Uterus (tissue), 4 donors: ENCODE data around the gene FGFR2. TPM values are rescaled to one million over a fixed set of nuclear protein-coding genes. Genes with fewer than 3 reads are reported as not detected.

Experiments used
- DNase-seq, 2 donors: peaks; one replicate each; pipeline ENCODE4 v3.0.0-alpha.2; 2019 to 2020
- H3K27ac ChIP-seq, 2 donors: fragments of 200-600 bp; sonication (generic); 1 replicate in 1 of 2; 2 replicates in 1 of 2; pipeline ENCODE4 v1.5.1; 2016 to 2018
- H3K27me3 ChIP-seq, 2 donors: fragments of 200-600 bp; sonication (generic); one replicate each; pipeline ENCODE4 v1.5.1; 2018 to 2019; ENCODE audit warnings: control low read depth in 1 of 2
- H3K36me3 ChIP-seq, 2 donors: fragments of 200-600 bp; sonication (generic); one replicate each; pipeline ENCODE4 v1.5.1; 2019; ENCODE audit warnings: control low read depth in 1 of 2
- H3K4me1 ChIP-seq, 2 donors: fragments of 200-600 bp; sonication (generic); one replicate each; pipeline ENCODE4 v1.5.1; 2018 to 2019; ENCODE audit warnings: control low read depth in 1 of 2
- H3K4me3 ChIP-seq, 2 donors: fragments of 200-600 bp; sonication (generic); 1 replicate in 1 of 2; 2 replicates in 1 of 2; pipeline ENCODE4 v1.5.1; 2018 to 2019; ENCODE audit warnings: mild to moderate bottlenecking in 1 of 2
- H3K9me3 ChIP-seq, 2 donors: fragments of 200-600 bp; sonication (generic); one replicate each; pipeline ENCODE4 v1.5.1; 2019; ENCODE audit warnings: control low read depth in 1 of 2
- POLR2A ChIP-seq, 2 donors: fragments of 450-650 bp; IDR thresholded peaks; one replicate each; pipeline ENCODE4 v1.6.1; 2016; ENCODE audit warnings: antibody characterized with exemption in 2 of 2, mild to moderate bottlenecking in 1 of 2, moderate library complexity in 1 of 2
- intact Hi-C: fragments of 100-400 bp; cut with DNase I; formaldehyde crosslinking; loops from one replicate; pipeline ENCODE4 v1.15.1; 2023; ENCODE audit warnings: low total_unique reads
- total RNA-seq, 4 donors: library from RNA; depleted of rRNA in 3 of 4; stranded (reverse); fragments of >200 nt in 3 of 4; gene quantifications; one replicate each; pipeline versions ENCODE4 v1.1.0 to v1.2.4, GENCODE V29; 2014 to 2023
- TF ChIP-seq, protein P1 (sequence below), 4 experiments: fragments of 200-600 bp in 2 of 4; fragments of 450-650 bp in 2 of 4; sonication (generic) in 2 of 4; IDR thresholded peaks; one replicate each; pipeline ENCODE4 v1.5.1; 2016 to 2019; ENCODE audit warnings: antibody characterized with exemption in 4 of 4, mild to moderate bottlenecking in 2 of 4, moderate library complexity in 1 of 4
- donor health status: DM: yes; HTN: yes; CAD: no.

Gene FGFR2
- total RNA-seq, 4 donors from 2014 or later, result 27.4 to 159 (median 111) TPM

DNA sequence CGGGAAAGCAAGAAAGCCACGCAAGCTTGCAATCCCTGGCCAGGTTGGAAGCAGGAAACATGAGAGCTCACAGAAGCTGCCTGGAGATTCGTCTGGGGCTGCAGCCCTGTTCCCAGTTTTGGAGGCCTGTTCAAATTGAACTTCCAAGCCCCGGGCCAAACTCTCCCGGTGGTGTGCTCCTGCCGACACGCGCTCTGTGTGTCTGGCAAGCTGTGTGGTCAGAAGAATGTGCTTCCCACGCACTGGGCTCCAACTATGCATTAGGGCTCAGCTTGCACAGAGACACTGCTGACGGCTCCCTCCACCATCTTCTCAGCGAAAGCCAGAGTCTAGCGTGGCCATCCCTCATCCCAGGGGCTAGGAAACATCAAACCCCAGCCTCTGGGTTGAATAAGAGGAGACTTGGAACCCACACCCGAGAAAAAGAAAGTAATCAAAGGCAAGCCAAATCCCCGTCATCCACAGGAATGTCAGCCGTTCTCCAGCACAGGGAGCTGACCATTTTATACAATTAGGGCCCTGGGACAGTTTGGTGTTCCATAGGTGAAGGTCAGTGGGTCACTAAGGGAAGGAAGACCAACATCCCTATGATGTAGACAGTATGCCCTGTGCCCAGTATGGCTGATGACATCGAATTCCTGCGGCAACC lies 107.2 kb downstream of the FGFR2 start:
- intact Hi-C loops, result no loop called here
- DNase-seq, result peak; percentile 66 to 69
- Histone ChIP-seq H3K27ac (peak overlapping the region; percentile 53 to 65), H3K36me3 (no peaks in the 10 kb centered on the region), H3K4me1 (no peaks in the 10 kb centered on the region), H3K9me3 (no peaks in the 10 kb centered on the region), H3K27me3 (no peaks in the 10 kb centered on the region), H3K4me3 (peak overlapping the region in 1 of 2 donors; percentile 5)
- TF ChIP-seq POLR2A (IDR thresholded peaks at IDR 0.05), result no peak
- TF ChIP-seq, protein P1, sequence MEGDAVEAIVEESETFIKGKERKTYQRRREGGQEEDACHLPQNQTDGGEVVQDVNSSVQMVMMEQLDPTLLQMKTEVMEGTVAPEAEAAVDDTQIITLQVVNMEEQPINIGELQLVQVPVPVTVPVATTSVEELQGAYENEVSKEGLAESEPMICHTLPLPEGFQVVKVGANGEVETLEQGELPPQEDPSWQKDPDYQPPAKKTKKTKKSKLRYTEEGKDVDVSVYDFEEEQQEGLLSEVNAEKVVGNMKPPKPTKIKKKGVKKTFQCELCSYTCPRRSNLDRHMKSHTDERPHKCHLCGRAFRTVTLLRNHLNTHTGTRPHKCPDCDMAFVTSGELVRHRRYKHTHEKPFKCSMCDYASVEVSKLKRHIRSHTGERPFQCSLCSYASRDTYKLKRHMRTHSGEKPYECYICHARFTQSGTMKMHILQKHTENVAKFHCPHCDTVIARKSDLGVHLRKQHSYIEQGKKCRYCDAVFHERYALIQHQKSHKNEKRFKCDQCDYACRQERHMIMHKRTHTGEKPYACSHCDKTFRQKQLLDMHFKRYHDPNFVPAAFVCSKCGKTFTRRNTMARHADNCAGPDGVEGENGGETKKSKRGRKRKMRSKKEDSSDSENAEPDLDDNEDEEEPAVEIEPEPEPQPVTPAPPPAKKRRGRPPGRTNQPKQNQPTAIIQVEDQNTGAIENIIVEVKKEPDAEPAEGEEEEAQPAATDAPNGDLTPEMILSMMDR (IDR thresholded peaks at IDR 0.05), result no peak

DNA sequence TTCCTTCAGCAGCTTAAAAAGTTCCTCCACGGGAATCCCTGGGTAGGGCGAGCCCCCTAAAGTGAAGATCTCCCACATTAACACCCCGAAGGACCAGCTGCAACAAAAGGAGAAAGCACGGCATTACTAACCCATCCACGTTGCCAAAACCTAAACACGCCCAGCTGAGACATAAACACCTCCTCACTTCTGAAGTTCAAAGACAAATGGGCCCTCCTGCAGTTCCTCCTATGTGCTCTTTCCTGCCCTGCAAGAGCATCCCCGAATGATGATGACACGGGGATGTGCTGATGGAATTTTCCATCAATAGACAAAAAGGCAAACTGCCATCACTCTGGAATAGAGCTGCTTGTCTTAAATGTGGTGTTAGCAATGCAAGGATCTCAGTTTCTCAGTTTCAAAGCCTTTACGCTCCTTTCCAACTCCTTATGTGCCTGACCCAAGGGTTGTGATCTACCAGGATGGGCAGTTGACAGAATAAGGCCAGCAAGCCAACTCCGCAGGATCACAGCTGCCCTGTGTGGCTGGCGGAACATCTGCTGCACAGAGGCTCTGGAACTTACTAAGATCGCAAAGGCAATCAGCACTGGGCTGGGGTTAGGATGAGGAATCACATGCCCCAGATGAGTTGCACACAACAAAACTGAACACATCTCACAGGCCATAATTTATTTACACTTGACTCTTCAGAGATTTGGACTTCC lies 112.7 kb downstream of the FGFR2 start:
- no peaks in the 10 kb centered on the region for H3K36me3 ChIP-seq
- no peaks in the 10 kb centered on the region for H3K9me3 ChIP-seq
- no peak for DNase-seq
- TF ChIP-seq, protein P1 (IDR thresholded peaks at IDR 0.05), result no peak
- TF ChIP-seq POLR2A (IDR thresholded peaks at IDR 0.05), result no peak
- intact Hi-C loops, result no loop called here
- no peak overlapping the region for H3K4me3 ChIP-seq
- no peaks in the 10 kb centered on the region for H3K4me1 ChIP-seq
- no peak overlapping the region for H3K27ac ChIP-seq
- no peaks in the 10 kb centered on the region for H3K27me3 ChIP-seq

DNA sequence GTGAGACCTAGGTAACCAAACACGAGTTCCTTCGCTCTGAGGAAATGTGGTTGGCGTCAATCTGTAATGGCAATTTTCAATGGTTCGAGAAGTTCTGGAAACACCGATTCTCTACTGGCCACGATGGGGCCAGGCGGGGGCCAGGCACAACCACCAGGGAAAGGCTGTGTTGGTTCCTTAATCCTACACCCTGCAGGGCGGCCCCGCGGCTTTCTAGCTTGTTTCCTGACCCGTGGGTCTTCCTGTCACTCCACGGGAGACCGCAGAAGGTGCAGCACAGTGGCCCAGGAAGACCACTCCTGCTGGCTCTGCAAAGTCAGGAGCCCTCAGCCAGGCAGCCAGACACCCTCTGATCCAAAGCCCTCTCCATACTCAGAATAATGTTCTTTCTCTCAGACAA lies 113.4 kb downstream of the FGFR2 start:
- DNase-seq, result no peak
- H3K4me1 ChIP-seq, result no peaks in the 10 kb centered on the region
- no peaks in the 10 kb centered on the region for H3K27me3 ChIP-seq
- H3K9me3 ChIP-seq, result no peaks in the 10 kb centered on the region
- TF ChIP-seq POLR2A (IDR thresholded peaks at IDR 0.05), result no peak
- TF ChIP-seq, protein P1 (IDR thresholded peaks at IDR 0.05), result no peak
- intact Hi-C loops, result no loop called here
- H3K36me3 ChIP-seq, result no peaks in the 10 kb centered on the region
- no peak overlapping the region for H3K4me3 ChIP-seq
- no peak overlapping the region for H3K27ac ChIP-seq

DNA sequence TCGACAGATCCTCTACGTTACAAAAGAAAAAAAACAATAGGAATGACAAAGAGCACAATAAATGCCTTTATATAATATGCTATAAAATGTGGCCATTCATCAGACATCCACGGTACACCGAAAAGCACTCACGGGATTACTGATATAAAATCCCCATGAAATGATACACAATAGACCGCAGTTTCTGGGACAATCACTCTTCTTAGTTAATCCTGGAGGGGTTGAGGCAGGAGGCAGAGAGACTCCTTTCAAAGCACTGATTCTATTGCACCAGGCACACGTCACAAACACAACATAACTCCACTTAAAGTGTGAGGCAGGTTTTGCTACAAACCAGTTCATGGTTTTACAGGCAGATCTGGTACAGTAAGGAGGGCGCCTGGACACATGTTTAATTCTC lies 113.8 kb downstream of the FGFR2 start:
- intact Hi-C loops, result no loop called here
- Histone ChIP-seq H3K36me3 (no peaks in the 10 kb centered on the region), H3K27me3 (no peaks in the 10 kb centered on the region), H3K27ac (no peak overlapping the region), H3K9me3 (no peaks in the 10 kb centered on the region), H3K4me3 (no peak overlapping the region), H3K4me1 (no peaks in the 10 kb centered on the region)
- DNase-seq, result no peak
- TF ChIP-seq, protein P1 (IDR thresholded peaks at IDR 0.05), result no peak
- no peak for TF ChIP-seq POLR2A (IDR thresholded peaks at IDR 0.05)

DNA sequence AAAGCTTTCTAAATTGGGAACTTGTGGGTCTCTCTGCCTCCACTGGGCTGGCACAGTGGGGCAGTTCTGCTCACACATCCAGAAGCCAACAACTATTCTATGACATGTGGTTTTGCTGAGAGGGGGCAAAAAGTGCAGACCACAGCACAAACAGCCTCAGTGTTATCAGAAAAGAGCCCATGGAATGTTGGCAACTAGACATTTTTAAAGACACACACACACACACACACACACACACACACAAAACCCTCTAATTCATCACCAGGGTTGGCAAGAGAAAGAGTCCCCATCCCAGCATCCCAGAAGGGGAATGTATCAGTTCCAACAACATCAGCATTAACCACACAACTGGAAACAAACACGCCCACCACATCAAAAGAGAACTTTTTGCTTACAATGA lies 117.1 kb downstream of the FGFR2 start:
- Histone ChIP-seq H3K4me1 (no peaks in the 10 kb centered on the region), H3K36me3 (no peaks in the 10 kb centered on the region), H3K4me3 (no peak overlapping the region), H3K9me3 (no peaks in the 10 kb centered on the region), H3K27ac (no peak overlapping the region), H3K27me3 (no peaks in the 10 kb centered on the region)
- no peak for DNase-seq
- no peak for TF ChIP-seq POLR2A (IDR thresholded peaks at IDR 0.05)
- TF ChIP-seq, protein P1 (IDR thresholded peaks at IDR 0.05), result no peak
- intact Hi-C loops, result no loop called here
